Calu3 (cell line): Measurements from ENCODE around the gene DUSP10. TPM values are rescaled to one million over a fixed set of nuclear protein-coding genes. Genes with fewer than 3 reads are reported as not detected.
A peak's percentile ranks its signal among the peaks of the same experiment; 100 is the strongest.

Experiments
- BruUV-seq: library from RNA; stranded (reverse); fragments of 400-500 nt; replicated peaks from 2 replicates; lab custom pipeline; 2021; lab: Mats Ljungman, UMichigan
- CTCF ChIA-PET: fragments of 300-600 bp; sonication (Branson Sonifier 250); formaldehyde crosslinking; loops from one replicate; lab custom pipeline; 2022; ENCODE audit warnings: antibody characterized with exemption; lab: Charles Lee
- DNase-seq: peaks from one replicate; pipeline ENCODE4 v3.0.0; 2022
- H3K27ac Mint-ChIP-seq: one replicate; pipeline ENCODE4 v1.8.0; 2022; ENCODE audit warnings: mixed read lengths; ENCODE audit not compliant: unreplicated experiment
- H3K27me3 Mint-ChIP-seq: one replicate; pipeline ENCODE4 v1.8.0; 2022; ENCODE audit warnings: mixed read lengths; ENCODE audit not compliant: unreplicated experiment
- H3K36me3 Mint-ChIP-seq: one replicate; pipeline ENCODE4 v1.8.0; 2022; ENCODE audit warnings: mild to moderate bottlenecking, moderate library complexity, mixed read lengths; ENCODE audit not compliant: insufficient read depth, unreplicated experiment
- H3K4me1 Mint-ChIP-seq: one replicate; pipeline ENCODE4 v1.8.0; 2022; ENCODE audit warnings: mild to moderate bottlenecking, low read depth, mixed read lengths; ENCODE audit not compliant: unreplicated experiment
- H3K4me3 Mint-ChIP-seq: one replicate; pipeline ENCODE4 v1.8.0; 2022; ENCODE audit warnings: mild to moderate bottlenecking, low read depth, moderate library complexity, mixed read lengths; ENCODE audit not compliant: unreplicated experiment
- H3K9me3 Mint-ChIP-seq: one replicate; pipeline ENCODE4 v1.8.0; 2022; ENCODE audit warnings: low read depth, mixed read lengths; ENCODE audit not compliant: unreplicated experiment
- intact Hi-C: fragments of 100-400 bp; cut with micrococcal nuclease; formaldehyde crosslinking; loops from one replicate; pipeline ENCODE4 v1.10.0; 2022; ENCODE audit not compliant: unreplicated experiment
- total RNA-seq: library from RNA; stranded (reverse); gene quantifications from 2 replicates; pipeline ENCODE4 v1.2.3, GENCODE V29; 2022
- TF ChIP-seq, protein P1 (sequence below): fragments of 200-600 bp; IDR thresholded peaks from one replicate; pipeline ENCODE4 v1.8.0; 2022; ENCODE audit warnings: antibody characterized with exemption; ENCODE audit not compliant: unreplicated experiment

The DUSP10 gene
- total RNA-seq, 1 experiment from 2014 or later, result 55.1 TPM

DNA sequence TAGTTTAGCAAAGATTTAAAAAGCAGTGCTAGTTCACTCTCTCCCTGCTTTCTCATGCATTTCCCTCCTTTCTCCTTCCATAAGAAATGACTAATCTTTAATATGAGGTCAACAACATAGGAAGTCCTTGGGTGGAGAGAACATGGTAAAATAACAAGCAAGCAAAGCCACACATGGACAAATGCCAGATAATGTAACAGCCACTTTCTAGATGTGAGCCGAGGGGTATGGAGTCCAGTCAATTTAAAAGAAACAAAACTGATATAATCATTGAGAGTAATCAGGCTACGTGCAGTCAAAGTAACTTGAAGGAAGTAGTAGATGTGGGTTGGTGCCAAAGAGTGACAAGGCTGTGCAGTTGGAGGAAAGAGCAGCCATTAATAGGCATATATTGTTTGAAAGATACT is 69.6 kb downstream of the DUSP10 start:
- CTCF ChIA-PET, result no interaction called here
- no peaks in the 10 kb centered on the region for H3K36me3 Mint-ChIP-seq
- no peaks in the 10 kb centered on the region for H3K9me3 Mint-ChIP-seq
- BruUV-seq, result no TSS peak
- H3K4me3 Mint-ChIP-seq, result no peak overlapping the region
- H3K4me1 Mint-ChIP-seq, result peaks cover 47% of the 10 kb centered on the region
- no peak overlapping the region for H3K27ac Mint-ChIP-seq
- DNase-seq, result no peak
- no peaks in the 10 kb centered on the region for H3K27me3 Mint-ChIP-seq
- TF ChIP-seq, protein P1, sequence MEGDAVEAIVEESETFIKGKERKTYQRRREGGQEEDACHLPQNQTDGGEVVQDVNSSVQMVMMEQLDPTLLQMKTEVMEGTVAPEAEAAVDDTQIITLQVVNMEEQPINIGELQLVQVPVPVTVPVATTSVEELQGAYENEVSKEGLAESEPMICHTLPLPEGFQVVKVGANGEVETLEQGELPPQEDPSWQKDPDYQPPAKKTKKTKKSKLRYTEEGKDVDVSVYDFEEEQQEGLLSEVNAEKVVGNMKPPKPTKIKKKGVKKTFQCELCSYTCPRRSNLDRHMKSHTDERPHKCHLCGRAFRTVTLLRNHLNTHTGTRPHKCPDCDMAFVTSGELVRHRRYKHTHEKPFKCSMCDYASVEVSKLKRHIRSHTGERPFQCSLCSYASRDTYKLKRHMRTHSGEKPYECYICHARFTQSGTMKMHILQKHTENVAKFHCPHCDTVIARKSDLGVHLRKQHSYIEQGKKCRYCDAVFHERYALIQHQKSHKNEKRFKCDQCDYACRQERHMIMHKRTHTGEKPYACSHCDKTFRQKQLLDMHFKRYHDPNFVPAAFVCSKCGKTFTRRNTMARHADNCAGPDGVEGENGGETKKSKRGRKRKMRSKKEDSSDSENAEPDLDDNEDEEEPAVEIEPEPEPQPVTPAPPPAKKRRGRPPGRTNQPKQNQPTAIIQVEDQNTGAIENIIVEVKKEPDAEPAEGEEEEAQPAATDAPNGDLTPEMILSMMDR, result no peak
- intact Hi-C loops, result no loop called here

DNA sequence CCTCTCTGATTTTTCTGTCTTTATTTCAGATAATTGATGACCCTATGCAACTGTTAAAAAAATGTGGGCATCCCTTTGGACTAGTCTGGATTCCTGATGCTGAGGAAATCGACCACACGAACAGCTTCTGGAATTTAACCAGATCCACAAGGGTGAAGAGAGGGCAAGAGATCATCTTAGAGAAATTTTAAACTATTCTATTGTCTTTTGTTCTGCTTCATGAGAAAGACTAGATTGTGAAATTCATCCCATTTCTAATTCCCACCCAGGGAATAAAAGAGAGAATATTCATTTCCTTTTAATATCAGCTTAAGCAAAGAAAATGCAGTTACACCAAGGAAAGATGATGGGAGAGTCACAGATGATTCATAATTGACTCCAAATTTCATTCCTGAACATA is 71.8 kb downstream of the DUSP10 start:
- H3K4me3 Mint-ChIP-seq, result no peak overlapping the region
- H3K36me3 Mint-ChIP-seq, result no peaks in the 10 kb centered on the region
- BruUV-seq, result no TSS peak
- H3K4me1 Mint-ChIP-seq, result peaks cover 38% of the 10 kb centered on the region
- no peak overlapping the region for H3K27ac Mint-ChIP-seq
- H3K27me3 Mint-ChIP-seq, result no peaks in the 10 kb centered on the region
- TF ChIP-seq, protein P1, result no peak
- intact Hi-C loops, result no loop called here
- CTCF ChIA-PET, result interaction anchor here (0.6 kb wide), 1 partner anchor 454 kb away, joined by 5 read pairs; no protein-coding TSS in a partner anchor
- no peaks in the 10 kb centered on the region for H3K9me3 Mint-ChIP-seq
- no peak for DNase-seq

DNA sequence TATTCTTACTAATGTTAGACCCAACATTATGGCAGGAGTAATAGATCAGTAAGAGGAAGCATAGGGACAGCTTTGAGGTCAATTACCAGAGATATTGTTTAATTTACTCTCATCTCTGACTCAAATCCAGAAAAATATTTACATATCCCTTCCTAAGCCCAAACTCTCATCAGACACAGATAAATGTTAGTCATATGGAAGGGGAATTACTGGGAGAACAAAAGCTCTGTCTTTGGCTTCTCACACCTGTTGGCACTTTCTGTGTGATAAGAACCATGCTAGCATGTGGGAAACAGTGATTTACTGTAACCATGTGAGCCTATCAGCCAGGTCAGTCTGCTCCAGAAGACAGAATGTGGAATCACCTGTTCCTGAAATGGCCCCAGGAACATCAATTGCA is 72.4 kb downstream of the DUSP10 start:
- Mint-ChIP-seq H3K27me3 (no peaks in the 10 kb centered on the region), H3K36me3 (no peaks in the 10 kb centered on the region), H3K27ac (peak overlapping the region; percentile 34), H3K4me1 (peaks cover 42% of the 10 kb centered on the region), H3K4me3 (no peak overlapping the region), H3K9me3 (no peaks in the 10 kb centered on the region)
- CTCF ChIA-PET, result interaction anchor here (0.6 kb wide), 1 partner anchor 455 kb away, joined by 5 read pairs; no protein-coding TSS in a partner anchor
- TF ChIP-seq, protein P1, result no peak
- intact Hi-C loops, result no loop called here
- no peak for DNase-seq
- BruUV-seq, result no TSS peak

DNA sequence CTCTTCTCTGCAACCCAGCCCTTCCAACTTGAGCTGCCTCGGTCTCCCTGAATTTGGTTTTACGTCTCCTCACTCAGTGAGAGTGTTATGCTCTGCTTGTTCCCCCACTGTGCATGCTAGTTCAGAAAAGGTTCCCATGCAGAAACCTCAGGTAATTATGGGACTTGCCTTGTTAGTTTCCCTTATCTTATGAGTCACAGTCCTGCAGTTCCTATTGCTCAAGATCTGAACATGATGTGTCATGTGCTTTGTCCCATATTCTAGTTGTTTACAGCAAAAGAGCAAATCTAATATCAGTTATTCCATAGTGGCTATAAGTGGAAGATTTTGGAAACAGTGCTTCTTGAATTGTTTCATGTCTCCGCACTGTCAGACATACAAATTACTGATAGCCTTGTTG is 74.4 kb downstream of the DUSP10 start:
- Mint-ChIP-seq H3K36me3 (no peaks in the 10 kb centered on the region), H3K4me1 (peaks cover 62% of the 10 kb centered on the region), H3K27ac (peak overlapping the region; percentile 80), H3K27me3 (no peaks in the 10 kb centered on the region), H3K9me3 (peaks cover 4% of the 10 kb centered on the region), H3K4me3 (peak overlapping the region; percentile 5)
- no TSS peak for BruUV-seq
- CTCF ChIA-PET, result no interaction called here
- DNase-seq, result peak; percentile 22
- TF ChIP-seq, protein P1, result no peak
- intact Hi-C loops, result no loop called here
